ENCODE results near the gene SYNPO2. TPM values are rescaled to one million over a fixed set of nuclear protein-coding genes. Genes with fewer than 3 reads are reported as not detected.

The SYNPO2 gene
- total and polyA plus RNA-seq, 2 donors (not counting 1 experiment from before 2014, with no cell fraction given), result 40.1 to 71.7 TPM

DNA sequence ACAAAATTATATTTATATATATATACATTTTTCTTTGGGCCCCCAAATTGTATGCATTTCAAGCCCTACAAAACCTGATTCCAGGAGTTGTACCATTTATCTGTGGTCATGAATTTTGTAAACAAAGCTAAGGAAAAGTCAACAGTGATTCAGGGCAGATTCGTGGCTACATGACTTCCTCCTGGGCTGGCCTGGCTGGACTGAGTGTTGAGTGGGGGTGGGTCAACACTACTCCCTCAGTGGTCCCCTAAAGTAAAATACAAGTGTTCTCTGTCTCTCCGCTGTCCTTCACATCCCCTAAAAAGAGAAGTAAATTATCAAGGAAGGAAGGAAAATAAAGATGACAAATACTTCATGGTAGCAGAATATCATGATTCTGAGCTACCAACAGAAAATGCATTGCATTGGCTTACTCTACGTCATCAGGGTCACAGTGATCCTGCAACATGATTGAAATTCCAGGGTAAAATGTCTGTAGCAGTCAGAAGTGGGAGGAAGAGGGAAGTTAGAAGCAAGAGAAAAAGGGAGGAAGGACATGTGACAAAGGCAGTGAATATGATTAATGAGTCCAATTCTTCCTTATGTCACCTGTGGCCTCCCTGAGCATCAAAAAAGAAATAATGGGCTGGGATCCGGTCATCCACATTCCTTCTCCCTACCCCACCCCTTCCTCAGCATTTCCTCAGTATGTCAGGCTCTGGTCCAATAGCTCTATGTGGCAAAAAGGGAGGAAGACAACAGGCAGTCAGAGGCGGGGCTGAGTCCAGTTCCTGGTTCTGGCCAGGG is 204.6 kb downstream of the SYNPO2 start:
- Histone ChIP-seq H3K36me3 (ENCODE audit: control insufficient read depth, insufficient read depth, low read length) (no peaks in the 10 kb centered on the region), H3K27me3 (ENCODE audit: control insufficient read depth, insufficient read depth, low read length) (no peaks in the 10 kb centered on the region), H3K4me1 (ENCODE audit: control insufficient read depth, extremely low read depth, insufficient read depth, low read length) (peaks cover 2% of the 10 kb centered on the region), H3K4me3 (replicated peaks in 1 of 4; ENCODE audit: control extremely low read depth in 1 of 4, insufficient read depth in 1 of 4, low read depth in 3 of 4, low read length in 4 of 4) (no peak overlapping the region), H4K20me1 (ENCODE audit: control insufficient read depth, extremely low read depth, insufficient read depth, low read length) (no peaks in the 10 kb centered on the region), H3K4me2 (ENCODE audit: extremely low read depth, insufficient read depth, low read length) (no peak overlapping the region), H2AFZ (ENCODE audit: low read length) (peak overlapping the region; percentile 54), H3K9me3 (ENCODE audit: control insufficient read depth, insufficient read depth, low read depth, low read length) (no peaks in the 10 kb centered on the region), H3K79me2 (ENCODE audit: control insufficient read depth, insufficient read depth, low read length) (no peaks in the 10 kb centered on the region), H3K27ac (ENCODE audit: insufficient read depth, low read length) (no peak overlapping the region), H3K9ac (ENCODE audit: insufficient read depth, low read length) (no peak overlapping the region)
- TF ChIP-seq, protein P1, sequence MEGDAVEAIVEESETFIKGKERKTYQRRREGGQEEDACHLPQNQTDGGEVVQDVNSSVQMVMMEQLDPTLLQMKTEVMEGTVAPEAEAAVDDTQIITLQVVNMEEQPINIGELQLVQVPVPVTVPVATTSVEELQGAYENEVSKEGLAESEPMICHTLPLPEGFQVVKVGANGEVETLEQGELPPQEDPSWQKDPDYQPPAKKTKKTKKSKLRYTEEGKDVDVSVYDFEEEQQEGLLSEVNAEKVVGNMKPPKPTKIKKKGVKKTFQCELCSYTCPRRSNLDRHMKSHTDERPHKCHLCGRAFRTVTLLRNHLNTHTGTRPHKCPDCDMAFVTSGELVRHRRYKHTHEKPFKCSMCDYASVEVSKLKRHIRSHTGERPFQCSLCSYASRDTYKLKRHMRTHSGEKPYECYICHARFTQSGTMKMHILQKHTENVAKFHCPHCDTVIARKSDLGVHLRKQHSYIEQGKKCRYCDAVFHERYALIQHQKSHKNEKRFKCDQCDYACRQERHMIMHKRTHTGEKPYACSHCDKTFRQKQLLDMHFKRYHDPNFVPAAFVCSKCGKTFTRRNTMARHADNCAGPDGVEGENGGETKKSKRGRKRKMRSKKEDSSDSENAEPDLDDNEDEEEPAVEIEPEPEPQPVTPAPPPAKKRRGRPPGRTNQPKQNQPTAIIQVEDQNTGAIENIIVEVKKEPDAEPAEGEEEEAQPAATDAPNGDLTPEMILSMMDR (conservative IDR thresholded peaks at IDR 0.05 in 1 of 2, IDR thresholded peaks at IDR 0.05 in 1 of 2; ENCODE audit: low read depth in 1 of 2, low read length in 2 of 2), result no peak
- no peak for TF ChIP-seq EZH2 (IDR thresholded peaks at IDR 0.05; ENCODE audit: low read length, missing control alignments)
- no peak for DNase-seq (ENCODE audit: low read depth in 2 of 2)

DNA sequence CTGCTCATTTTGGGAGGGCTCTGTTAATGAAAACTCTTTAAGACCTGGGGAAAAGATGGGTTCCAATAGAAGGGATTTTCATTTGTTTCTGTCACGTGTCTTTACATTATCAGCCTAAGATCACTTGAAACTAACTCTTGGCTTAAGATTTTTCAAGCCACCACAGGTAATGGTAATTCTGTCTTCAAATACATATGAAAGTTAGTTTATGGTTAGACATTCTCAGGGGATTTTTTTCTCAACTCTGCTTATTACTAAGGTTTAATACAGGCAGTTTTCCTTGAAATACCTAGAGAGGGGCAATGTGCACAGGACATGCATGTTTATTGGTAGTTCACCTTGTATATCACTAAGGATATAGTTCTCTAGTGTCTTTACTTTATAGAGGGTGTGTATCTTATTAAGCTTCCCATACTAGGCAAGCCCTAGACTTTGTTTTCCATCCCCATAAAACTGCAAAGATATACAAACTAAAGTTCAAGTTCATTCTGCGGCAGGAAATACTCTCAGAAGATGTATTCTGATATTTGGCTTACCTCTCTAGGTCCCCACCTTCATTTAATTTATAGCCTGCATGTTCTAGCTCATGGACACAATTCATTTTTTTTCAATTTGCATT is 208.7 kb downstream of the SYNPO2 start:
- Histone ChIP-seq H3K9me3 (ENCODE audit: control insufficient read depth, insufficient read depth, low read depth, low read length) (no peaks in the 10 kb centered on the region), H3K79me2 (ENCODE audit: control insufficient read depth, insufficient read depth, low read length) (no peaks in the 10 kb centered on the region), H3K27me3 (ENCODE audit: control insufficient read depth, insufficient read depth, low read length) (no peaks in the 10 kb centered on the region), H3K36me3 (ENCODE audit: control insufficient read depth, insufficient read depth, low read length) (no peaks in the 10 kb centered on the region), H3K9ac (ENCODE audit: insufficient read depth, low read length) (no peak overlapping the region), H3K4me3 (replicated peaks in 1 of 4; ENCODE audit: control extremely low read depth in 1 of 4, insufficient read depth in 1 of 4, low read depth in 3 of 4, low read length in 4 of 4) (no peak overlapping the region), H4K20me1 (ENCODE audit: control insufficient read depth, extremely low read depth, insufficient read depth, low read length) (no peaks in the 10 kb centered on the region), H2AFZ (ENCODE audit: low read length) (no peak overlapping the region), H3K4me1 (ENCODE audit: control insufficient read depth, extremely low read depth, insufficient read depth, low read length) (peaks cover 4% of the 10 kb centered on the region), H3K4me2 (ENCODE audit: extremely low read depth, insufficient read depth, low read length) (no peak overlapping the region), H3K27ac (ENCODE audit: insufficient read depth, low read length) (no peak overlapping the region)
- TF ChIP-seq, protein P1 (conservative IDR thresholded peaks at IDR 0.05 in 1 of 2, IDR thresholded peaks at IDR 0.05 in 1 of 2; ENCODE audit: low read depth in 1 of 2, low read length in 2 of 2), result no peak
- TF ChIP-seq EZH2 (IDR thresholded peaks at IDR 0.05; ENCODE audit: low read length, missing control alignments), result no peak
- DNase-seq (ENCODE audit: low read depth in 2 of 2), result no peak

DNA sequence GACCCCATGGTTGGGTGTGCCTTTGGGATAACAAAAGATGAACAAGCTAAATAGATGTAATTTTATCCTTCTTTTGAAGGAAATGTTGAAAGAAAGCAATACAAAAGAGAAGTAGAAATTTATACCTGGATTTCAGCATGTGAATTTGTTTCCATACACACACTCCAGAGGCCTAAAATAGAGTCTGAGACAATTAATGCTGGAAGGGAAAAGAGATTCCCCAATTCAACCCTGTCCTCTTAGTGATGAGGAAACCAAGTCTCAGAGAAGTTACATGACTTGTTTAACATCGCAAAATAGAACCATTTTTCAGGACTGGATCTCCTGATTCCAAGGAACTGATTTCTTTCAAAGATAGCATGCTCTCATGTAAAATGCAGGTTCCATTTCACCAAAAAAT is 209.7 kb downstream of the SYNPO2 start:
- peaks cover 4% of the 10 kb centered on the region for H3K4me1 ChIP-seq (ENCODE audit: control insufficient read depth, extremely low read depth, insufficient read depth, low read length)
- no peak overlapping the region for H3K4me2 ChIP-seq (ENCODE audit: extremely low read depth, insufficient read depth, low read length)
- no peak for TF ChIP-seq EZH2 (IDR thresholded peaks at IDR 0.05; ENCODE audit: low read length, missing control alignments)
- TF ChIP-seq, protein P1 (conservative IDR thresholded peaks at IDR 0.05 in 1 of 2, IDR thresholded peaks at IDR 0.05 in 1 of 2; ENCODE audit: low read depth in 1 of 2, low read length in 2 of 2), result no peak
- H3K27me3 ChIP-seq (ENCODE audit: control insufficient read depth, insufficient read depth, low read length), result no peaks in the 10 kb centered on the region
- H3K9ac ChIP-seq (ENCODE audit: insufficient read depth, low read length), result no peak overlapping the region
- H3K4me3 ChIP-seq (replicated peaks in 1 of 4; ENCODE audit: control extremely low read depth in 1 of 4, insufficient read depth in 1 of 4, low read depth in 3 of 4, low read length in 4 of 4), result no peak overlapping the region
- H3K36me3 ChIP-seq (ENCODE audit: control insufficient read depth, insufficient read depth, low read length), result no peaks in the 10 kb centered on the region
- H3K27ac ChIP-seq (ENCODE audit: insufficient read depth, low read length), result no peak overlapping the region
- H2AFZ ChIP-seq (ENCODE audit: low read length), result no peak overlapping the region
- no peaks in the 10 kb centered on the region for H4K20me1 ChIP-seq (ENCODE audit: control insufficient read depth, extremely low read depth, insufficient read depth, low read length)
- no peaks in the 10 kb centered on the region for H3K79me2 ChIP-seq (ENCODE audit: control insufficient read depth, insufficient read depth, low read length)
- no peak for DNase-seq (ENCODE audit: low read depth in 2 of 2)
- no peaks in the 10 kb centered on the region for H3K9me3 ChIP-seq (ENCODE audit: control insufficient read depth, insufficient read depth, low read depth, low read length)

Measured in fibroblast of lung (primary cell).